Measurements from ENCODE around the gene YAE1. TPM values are rescaled to one million over a fixed set of nuclear protein-coding genes. Genes with fewer than 3 reads are reported as not detected.

YAE1 gene
- total RNA-seq, 4 donors from 2014 or later, result 14.9 to 49.6 (median 31.8) TPM

GRCh38 chr7:39532832-39533231, 33.4 kb upstream of the YAE1 start:
- Histone ChIP-seq H3K4me1 (peaks cover 0 to 19% (median 3%) of the 10 kb centered on the region in 4 donors), H3K27ac (peak overlapping the region in 1 of 4 donors; percentile 83)
- DNase-seq, result no peak

DNA sequence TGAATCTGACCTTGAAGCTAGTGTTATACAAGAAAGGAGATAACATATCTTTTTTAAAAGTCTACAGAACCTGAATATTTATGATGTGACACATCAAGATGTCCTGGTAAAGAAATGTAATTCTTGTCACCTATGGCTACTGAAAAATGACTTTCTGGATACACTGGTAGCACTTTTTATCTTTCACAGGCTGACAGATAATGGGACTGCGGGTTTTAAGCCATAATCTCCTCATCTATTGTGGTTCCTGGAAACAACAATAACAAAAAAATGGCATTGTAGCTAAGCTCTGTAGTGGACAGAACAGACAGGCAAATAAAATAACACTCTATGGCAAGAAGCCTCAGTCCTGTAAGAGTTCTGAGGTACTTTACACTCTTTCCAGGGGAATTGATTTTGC, 31.6 kb upstream of the YAE1 start:
- no peak overlapping the region for H3K4me3 ChIP-seq
- peak overlapping the region in 3 of 4 donors; percentile 62 to 83 (median 65) for H3K27ac ChIP-seq
- TF ChIP-seq CTCF (IDR thresholded peaks at IDR 0.05) (no peak), POLR2A (IDR thresholded peaks at IDR 0.05) (no peak)
- no peaks in the 10 kb centered on the region for H3K9me3 ChIP-seq
- no peaks in the 10 kb centered on the region for H3K36me3 ChIP-seq
- no peaks in the 10 kb centered on the region for H3K27me3 ChIP-seq
- peaks cover 0 to 19% (median 3%) of the 10 kb centered on the region in 4 donors for H3K4me1 ChIP-seq
- no peak for DNase-seq

More at GRCh38 chr7:39532832-39533231, 33.4 kb upstream of the YAE1 start:
- H3K9me3 ChIP-seq, result no peaks in the 10 kb centered on the region
- H3K27me3 ChIP-seq, result no peaks in the 10 kb centered on the region
- no peak overlapping the region for H3K4me3 ChIP-seq
- no peaks in the 10 kb centered on the region for H3K36me3 ChIP-seq
- TF ChIP-seq POLR2A (IDR thresholded peaks at IDR 0.05) (no peak), CTCF (IDR thresholded peaks at IDR 0.05) (no peak)

GRCh38 chr7:39535064-39535463, 31.1 kb upstream of the YAE1 start:
- TF ChIP-seq CTCF (IDR thresholded peaks at IDR 0.05) (no peak), POLR2A (IDR thresholded peaks at IDR 0.05) (no peak)
- Histone ChIP-seq H3K27ac (peak overlapping the region in 3 of 4 donors; percentile 65 to 83 (median 67)), H3K27me3 (no peaks in the 10 kb centered on the region), H3K36me3 (no peaks in the 10 kb centered on the region), H3K4me3 (no peak overlapping the region), H3K9me3 (no peaks in the 10 kb centered on the region), H3K4me1 (peaks cover 0 to 17% (median 3%) of the 10 kb centered on the region in 4 donors)
- DNase-seq, result peak in 1 of 3 donors; percentile 71

DNA sequence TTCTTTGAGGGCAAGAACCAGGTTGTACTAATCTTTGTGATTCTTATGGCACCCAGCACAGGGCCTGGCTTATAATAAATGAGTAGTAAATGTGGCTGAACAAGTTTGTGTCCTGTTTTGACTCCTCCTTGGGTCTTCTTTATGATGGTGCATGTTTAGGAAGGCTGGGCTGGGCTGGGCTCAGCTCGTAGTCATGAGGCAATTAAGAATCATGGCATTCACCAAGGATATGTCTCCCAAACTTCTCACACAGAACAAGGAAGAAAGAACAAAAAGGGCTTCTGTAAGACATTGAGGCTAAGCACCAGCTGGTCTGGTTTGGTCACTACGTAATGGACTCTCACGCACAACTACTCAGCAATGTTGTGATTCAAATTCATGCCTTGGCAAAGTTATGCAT, 30.5 kb upstream of the YAE1 start:
- no peak for DNase-seq
- Histone ChIP-seq H3K9me3 (no peaks in the 10 kb centered on the region), H3K36me3 (no peaks in the 10 kb centered on the region), H3K4me3 (no peak overlapping the region), H3K27ac (peak overlapping the region in 3 of 4 donors; percentile 49 to 83 (median 67)), H3K27me3 (no peaks in the 10 kb centered on the region), H3K4me1 (peaks cover 0 to 10% (median 3%) of the 10 kb centered on the region in 4 donors)
- TF ChIP-seq POLR2A (IDR thresholded peaks at IDR 0.05) (no peak), CTCF (IDR thresholded peaks at IDR 0.05) (no peak)

DNA sequence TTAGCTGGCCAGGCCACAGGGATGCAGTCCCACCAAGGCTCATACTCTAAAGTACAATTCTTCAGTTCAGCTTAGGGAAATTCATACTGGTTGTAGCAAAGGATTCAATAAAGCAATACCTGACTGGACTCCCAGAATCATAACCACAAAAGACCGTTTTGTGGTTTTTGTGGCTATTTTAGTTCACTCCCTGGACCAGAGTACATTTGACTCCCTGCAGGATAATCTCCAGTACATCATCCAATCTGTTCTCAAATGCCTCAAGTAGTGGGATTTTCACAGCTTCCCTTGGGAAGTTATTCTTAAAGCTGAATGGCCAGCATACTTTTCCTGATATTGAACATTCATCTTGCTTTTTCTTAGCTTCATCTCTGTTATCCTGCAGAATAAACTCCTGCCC, 29.3 kb upstream of the YAE1 start:
- no peak for DNase-seq
- H3K27me3 ChIP-seq, result no peaks in the 10 kb centered on the region
- H3K4me1 ChIP-seq, result peaks cover 0 to 10% (median 3%) of the 10 kb centered on the region in 4 donors
- H3K4me3 ChIP-seq, result no peak overlapping the region
- no peaks in the 10 kb centered on the region for H3K36me3 ChIP-seq
- peak overlapping the region in 1 of 4 donors; percentile 83 for H3K27ac ChIP-seq
- H3K9me3 ChIP-seq, result no peaks in the 10 kb centered on the region
- TF ChIP-seq POLR2A (IDR thresholded peaks at IDR 0.05) (no peak), CTCF (IDR thresholded peaks at IDR 0.05) (no peak)

DNA sequence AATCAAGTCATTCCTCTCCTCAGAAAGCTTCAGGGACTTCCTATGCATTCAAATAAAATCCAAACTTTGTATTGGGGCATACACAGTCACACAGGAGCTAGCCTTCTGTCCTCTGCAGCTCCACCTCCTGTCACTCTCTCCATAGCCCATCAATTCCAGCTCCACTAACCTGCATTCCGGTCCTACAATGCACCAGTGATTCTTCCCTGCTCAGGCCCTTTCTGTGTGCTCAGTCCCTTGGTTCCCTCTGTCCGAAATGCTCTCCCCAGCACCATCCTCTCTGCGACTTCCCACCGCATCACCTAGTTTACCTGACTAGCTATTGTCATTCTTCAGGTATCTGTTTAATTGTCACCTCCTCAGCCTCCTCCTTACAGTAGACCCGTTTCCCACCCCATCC, 26.4 kb upstream of the YAE1 start:
- no peaks in the 10 kb centered on the region for H3K9me3 ChIP-seq
- no peaks in the 10 kb centered on the region for H3K36me3 ChIP-seq
- no peak overlapping the region for H3K4me3 ChIP-seq
- H3K4me1 ChIP-seq, result no peaks in the 10 kb centered on the region
- TF ChIP-seq POLR2A (IDR thresholded peaks at IDR 0.05) (no peak), CTCF (IDR thresholded peaks at IDR 0.05) (no peak)
- DNase-seq, result no peak
- no peaks in the 10 kb centered on the region for H3K27me3 ChIP-seq
- no peak overlapping the region for H3K27ac ChIP-seq

Data from Peyer's patch (tissue), 4 donors.